Urinary bladder (tissue), 4 donors: ENCODE measurements around the gene ELP2. TPM values are rescaled to one million over a fixed set of nuclear protein-coding genes. Genes with fewer than 3 reads are reported as not detected.
"Not testable (repeated sequence)": the region's sequence is repeated elsewhere in the genome, so short reads cannot be mapped to it uniquely, and the experiment has no call there.

Source experiments
- DNase-seq: peaks from one replicate; pipeline ENCODE4 v3.0.0-alpha.2; 2015; ENCODE audit errors: extremely low spot score
- H3K27ac ChIP-seq: one replicate; pipeline ENCODE4 v1.5.1; 2013; ENCODE audit warnings: low read depth, mild to moderate bottlenecking, moderate library complexity
- H3K36me3 ChIP-seq: one replicate; pipeline ENCODE4 v1.6.1; 2013; ENCODE audit warnings: mild to moderate bottlenecking, moderate library complexity; ENCODE audit not compliant: insufficient read depth
- H3K4me1 ChIP-seq: one replicate; pipeline ENCODE4 v1.6.1; 2013; ENCODE audit warnings: mild to moderate bottlenecking, moderate library complexity; ENCODE audit not compliant: insufficient read depth
- H3K4me3 ChIP-seq: one replicate; pipeline ENCODE4 v1.5.1; 2013; ENCODE audit warnings: low read depth, low read length
- WGBS: extraction: QIAGEN DNeasy Blood & Tissue Kit; methylation state at CpG from one replicate; pipeline ENCODE4 v1.1.7; 2013; 5-methylcytosine and 5-hydroxymethylcytosine counted together
- polyA plus RNA-seq: library from polyadenylated mRNA; stranded (reverse); fragments of 200-250 nt; gene quantifications from one replicate; pipeline ENCODE4 v1.2.3, GENCODE V29; 2013
- total RNA-seq: library from RNA; depleted of rRNA; stranded (reverse); fragments of >200 nt; gene quantifications from one replicate; pipeline ENCODE4 v1.2.3, GENCODE V29; 2014
- donor health status: healthy with polysubstance abuse.
- donor health status: healthy.

The ELP2 gene
- total and polyA plus RNA-seq, 2 donors: 47.7 to 172 TPM

GRCh38 chr18:36194600-36195315, 65.1 kb downstream of the ELP2 start:
- Histone ChIP-seq H3K27ac (no peak overlapping the region), H3K36me3 (no peaks in the 10 kb centered on the region), H3K4me3 (no peak overlapping the region), H3K4me1 (no peaks in the 10 kb centered on the region)
- DNase-seq: no peak
- 87% methylated on average over 8 of the region's 8 CpGs for WGBS

GRCh38 chr18:36195427-36196122, 65.9 kb downstream of the ELP2 start:
- WGBS: 43% methylated on average over 3 of the region's 3 CpGs
- no peaks in the 10 kb centered on the region for H3K4me1 ChIP-seq
- H3K4me3 ChIP-seq: no peak overlapping the region
- DNase-seq: no peak
- no peaks in the 10 kb centered on the region for H3K36me3 ChIP-seq
- H3K27ac ChIP-seq: no peak overlapping the region

- 76% methylated on average over 6 of the region's 6 CpGs for WGBS
- H3K4me3 ChIP-seq: no peak overlapping the region
- H3K36me3 ChIP-seq: no peaks in the 10 kb centered on the region
- no peaks in the 10 kb centered on the region for H3K4me1 ChIP-seq
- DNase-seq: no peak
- no peak overlapping the region for H3K27ac ChIP-seq
Measured at GRCh38 chr18:36196238-36196995, 66.7 kb downstream of the ELP2 start.

GRCh38 chr18:36197511-36198166, 67.9 kb downstream of the ELP2 start:
- no peak overlapping the region for H3K4me3 ChIP-seq
- H3K4me1 ChIP-seq: no peaks in the 10 kb centered on the region
- DNase-seq: no peak
- H3K36me3 ChIP-seq: no peaks in the 10 kb centered on the region
- H3K27ac ChIP-seq: no peak overlapping the region

- no peak overlapping the region for H3K4me3 ChIP-seq
- H3K4me1 ChIP-seq: no peaks in the 10 kb centered on the region
- H3K36me3 ChIP-seq: no peaks in the 10 kb centered on the region
- H3K27ac ChIP-seq: no peak overlapping the region
- DNase-seq: no peak
- WGBS: 84% methylated on average over 22 of the region's 22 CpGs
Measured at GRCh38 chr18:36199691-36200295, 70.1 kb downstream of the ELP2 start.

- no peak overlapping the region for H3K4me3 ChIP-seq
- no peaks in the 10 kb centered on the region for H3K36me3 ChIP-seq
- H3K4me1 ChIP-seq: no peaks in the 10 kb centered on the region
- DNase-seq: no peak
- H3K27ac ChIP-seq: no peak overlapping the region
Measured at GRCh38 chr18:36200354-36200771, 70.7 kb downstream of the ELP2 start.

GRCh38 chr18:36201765-36202164, 72.1 kb downstream of the ELP2 start:
- Histone ChIP-seq H3K27ac (no peak overlapping the region), H3K4me1 (no peaks in the 10 kb centered on the region), H3K36me3 (no peaks in the 10 kb centered on the region), H3K4me3 (no peak overlapping the region)
- WGBS: 94% methylated on average over 2 of the region's 2 CpGs
- no peak for DNase-seq

GRCh38 chr18:36203360-36203895, 73.7 kb downstream of the ELP2 start:
- DNase-seq: no peak

GRCh38 chr18:36205166-36205565, 75.5 kb downstream of the ELP2 start:
- WGBS: 76% methylated on average over 4 of the region's 4 CpGs
- no peak overlapping the region for H3K27ac ChIP-seq
- no peaks in the 10 kb centered on the region for H3K4me1 ChIP-seq
- no peak for DNase-seq
- no peaks in the 10 kb centered on the region for H3K36me3 ChIP-seq
- H3K4me3 ChIP-seq: no peak overlapping the region

More at GRCh38 chr18:36203360-36203895, 73.7 kb downstream of the ELP2 start:
- Histone ChIP-seq H3K4me3 (no peak overlapping the region), H3K36me3 (no peaks in the 10 kb centered on the region), H3K4me1 (no peaks in the 10 kb centered on the region), H3K27ac (no peak overlapping the region)
- WGBS: 79% methylated on average over 7 of the region's 7 CpGs

- DNase-seq: no peak
- H3K4me3 ChIP-seq: no peak overlapping the region
- 91% methylated on average over 1 of the region's 1 CpG for WGBS
- no peaks in the 10 kb centered on the region for H3K4me1 ChIP-seq
- H3K36me3 ChIP-seq: no peaks in the 10 kb centered on the region
- H3K27ac ChIP-seq: no peak overlapping the region
Measured at GRCh38 chr18:36207303-36207702, 77.6 kb downstream of the ELP2 start.

GRCh38 chr18:36207969-36208368, 78.3 kb downstream of the ELP2 start:
- not testable (repeated sequence) for H3K4me3 ChIP-seq, H3K4me1 ChIP-seq, H3K36me3 ChIP-seq, H3K27ac ChIP-seq, DNase-seq
- WGBS: 96% methylated on average over 2 of the region's 2 CpGs

- H3K27ac ChIP-seq: no peak overlapping the region
- H3K36me3 ChIP-seq: no peaks in the 10 kb centered on the region
- no peaks in the 10 kb centered on the region for H3K4me1 ChIP-seq
- 80% methylated on average over 6 of the region's 6 CpGs for WGBS
- DNase-seq: no peak
- H3K4me3 ChIP-seq: no peak overlapping the region
Measured at GRCh38 chr18:36211612-36212065, 81.9 kb downstream of the ELP2 start.
